Keratinocyte (primary cell): ENCODE data around the gene TDRKH. TPM values are rescaled to one million over a fixed set of nuclear protein-coding genes. Genes with fewer than 3 reads are reported as not detected.

Experiments
- DNase-seq: peaks from one replicate; pipeline ENCODE4 v3.0.0-alpha.2; 2011; ENCODE audit warnings: low read depth, missing footprints, low spot score
- FAIRE-seq: peaks from 2 replicates; lab custom pipeline; 2011; peaks lifted over from hg19 to GRCh38; lab: Jason Lieb, UNC
- H2AFZ ChIP-seq: 2 replicates; pipeline ENCODE4 v1.6.0; 2012; ENCODE audit warnings: low read length, control low read depth, inconsistent platforms; ENCODE audit not compliant: control insufficient read depth
- H3K27ac ChIP-seq: 2 replicates; pipeline ENCODE4 v1.5.1; 2011; ENCODE audit warnings: low read length; ENCODE audit not compliant: control insufficient read depth, insufficient read depth
- H3K27me3 ChIP-seq: 3 replicates; pipeline ENCODE4 v1.6.0; 2011; ENCODE audit warnings: low read length; ENCODE audit not compliant: control insufficient read depth, insufficient read depth; ENCODE audit errors: extremely low read depth
- H3K36me3 ChIP-seq, 2 experiments: 2 replicates in 1 of 2; 3 replicates in 1 of 2; pipeline ENCODE4 v1.5.1; 2011; ENCODE audit warnings: low read length in 2 of 2, mild to moderate bottlenecking in 1 of 2; ENCODE audit not compliant: control insufficient read depth in 2 of 2, insufficient read depth in 2 of 2; ENCODE audit errors: extremely low read depth in 1 of 2
- H3K4me1 ChIP-seq: 3 replicates; pipeline ENCODE4 v1.5.1; 2011; ENCODE audit warnings: low read length; ENCODE audit not compliant: control insufficient read depth, insufficient read depth; ENCODE audit errors: extremely low read depth
- H3K4me2 ChIP-seq: 3 replicates; pipeline ENCODE4 v1.6.0; 2011; ENCODE audit warnings: low read depth, low read length; ENCODE audit not compliant: control insufficient read depth, insufficient read depth; ENCODE audit errors: extremely low read depth
- H3K4me3 ChIP-seq, 3 experiments: fragments of 200-600 bp in 1 of 3; sonication (generic) in 1 of 3; 2 replicates in 2 of 3; 3 replicates in 1 of 3; pipeline ENCODE4 v1.5.1; 2011 to 2016; ENCODE audit warnings: low read length in 3 of 3, mild to moderate bottlenecking in 3 of 3, control low read depth in 2 of 3, inconsistent platforms in 1 of 3, low read depth in 1 of 3, mixed read lengths in 1 of 3, mixed run types in 1 of 3, moderate library complexity in 1 of 3; ENCODE audit not compliant: control insufficient read depth in 2 of 3, insufficient read depth in 2 of 3; ENCODE audit errors: extremely low read depth in 1 of 3
- H3K79me2 ChIP-seq: 2 replicates; pipeline ENCODE4 v1.6.0; 2012; ENCODE audit warnings: low read length; ENCODE audit not compliant: control insufficient read depth, insufficient read depth
- H3K9ac ChIP-seq: 3 replicates; pipeline ENCODE4 v1.6.0; 2011; ENCODE audit warnings: low read length; ENCODE audit not compliant: control insufficient read depth, insufficient read depth; ENCODE audit errors: extremely low read depth
- H3K9me1 ChIP-seq: 3 replicates; pipeline ENCODE4 v1.6.0; 2011; ENCODE audit warnings: low read length; ENCODE audit not compliant: control insufficient read depth, insufficient read depth; ENCODE audit errors: extremely low read depth
- H3K9me3 ChIP-seq: 2 replicates; pipeline ENCODE4 v1.5.1; 2012; ENCODE audit warnings: low read depth, low read length; ENCODE audit not compliant: control insufficient read depth
- H4K20me1 ChIP-seq: 3 replicates; pipeline ENCODE4 v1.6.0; 2011; ENCODE audit warnings: low read length; ENCODE audit not compliant: control insufficient read depth, insufficient read depth; ENCODE audit errors: extremely low read depth
- EZH2 ChIP-seq: IDR thresholded peaks from one replicate; pipeline ENCODE4 v1.6.1; 2012; ENCODE audit warnings: inconsistent platforms, mild to moderate bottlenecking, low read length, moderate library complexity
- dilution Hi-C: fragments of 300-500 bp; cut with MboI; formaldehyde crosslinking; loops from one replicate; pipeline ENCODE4 v1.7.0; 2020; ENCODE audit warnings: low sequenced_read_pairs; ENCODE audit not compliant: extremely low pct_ligation_motif_present
- polyA plus RNA-seq, 5 experiments: library from polyadenylated mRNA; depleted of rRNA in 3 of 5; stranded (reverse) in 3 of 5; stranded (forward) in 1 of 5; unstranded in 1 of 5; fragments of >200 nt; gene quantifications; 1 replicate in 1 of 5; 2 replicates in 3 of 5; 3 replicates in 1 of 5; pipeline versions ENCODE4 v1.2.1 to v1.2.3, GENCODE V29; 2011 to 2012; ENCODE audit warnings: missing spikeins in 2 of 5, low read depth in 1 of 5, low replicate concordance in 1 of 5
- TF ChIP-seq, protein P1 (sequence below), 3 experiments: IDR thresholded peaks in 1 of 3; conservative IDR thresholded peaks in 1 of 3; optimal IDR thresholded peaks in 1 of 3; 2 replicates in 2 of 3; 3 replicates in 1 of 3; pipeline versions ENCODE3 to v1.5.1; 2011; ENCODE audit warnings: low read length in 3 of 3, mild to moderate bottlenecking in 3 of 3, moderate library complexity in 2 of 3, control low read depth in 1 of 3, inconsistent platforms in 1 of 3; ENCODE audit not compliant: insufficient read depth in 2 of 3; ENCODE audit errors: extremely low read depth in 1 of 3

TDRKH gene
- polyA plus RNA-seq, 1 donor (not counting 4 experiments of a cell fraction or from before 2014, with no cell fraction given) = 9.7 TPM

GRCh38 chr1:151838222-151839081 is 48.2 kb upstream of the TDRKH start:
- DNase-seq (no peak), FAIRE-seq (no peak)
- Histone ChIP-seq H4K20me1 (no peaks in the 10 kb centered on the region), H3K4me3 (no peak overlapping the region), H3K9me1 (peaks cover 2% of the 10 kb centered on the region), H2AFZ (no peak overlapping the region), H3K27ac (no peak overlapping the region), H3K9me3 (no peaks in the 10 kb centered on the region), H3K4me1 (peaks cover 31% of the 10 kb centered on the region), H3K79me2 (no peaks in the 10 kb centered on the region), H3K27me3 (no peaks in the 10 kb centered on the region), H3K36me3 (no peaks in the 10 kb centered on the region), H3K9ac (no peak overlapping the region), H3K4me2 (no peak overlapping the region)
- TF ChIP-seq, protein P1, sequence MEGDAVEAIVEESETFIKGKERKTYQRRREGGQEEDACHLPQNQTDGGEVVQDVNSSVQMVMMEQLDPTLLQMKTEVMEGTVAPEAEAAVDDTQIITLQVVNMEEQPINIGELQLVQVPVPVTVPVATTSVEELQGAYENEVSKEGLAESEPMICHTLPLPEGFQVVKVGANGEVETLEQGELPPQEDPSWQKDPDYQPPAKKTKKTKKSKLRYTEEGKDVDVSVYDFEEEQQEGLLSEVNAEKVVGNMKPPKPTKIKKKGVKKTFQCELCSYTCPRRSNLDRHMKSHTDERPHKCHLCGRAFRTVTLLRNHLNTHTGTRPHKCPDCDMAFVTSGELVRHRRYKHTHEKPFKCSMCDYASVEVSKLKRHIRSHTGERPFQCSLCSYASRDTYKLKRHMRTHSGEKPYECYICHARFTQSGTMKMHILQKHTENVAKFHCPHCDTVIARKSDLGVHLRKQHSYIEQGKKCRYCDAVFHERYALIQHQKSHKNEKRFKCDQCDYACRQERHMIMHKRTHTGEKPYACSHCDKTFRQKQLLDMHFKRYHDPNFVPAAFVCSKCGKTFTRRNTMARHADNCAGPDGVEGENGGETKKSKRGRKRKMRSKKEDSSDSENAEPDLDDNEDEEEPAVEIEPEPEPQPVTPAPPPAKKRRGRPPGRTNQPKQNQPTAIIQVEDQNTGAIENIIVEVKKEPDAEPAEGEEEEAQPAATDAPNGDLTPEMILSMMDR (optimal IDR thresholded peaks at IDR 0.05 in 1 of 3, IDR thresholded peaks at IDR 0.05 in 1 of 3, conservative IDR thresholded peaks at IDR 0.05 in 1 of 3; ENCODE audit: extremely low read depth in 1 of 3, insufficient read depth in 2 of 3, low read length in 3 of 3) = no peak
- no peak for TF ChIP-seq EZH2
- dilution Hi-C loops = no loop called here

DNA sequence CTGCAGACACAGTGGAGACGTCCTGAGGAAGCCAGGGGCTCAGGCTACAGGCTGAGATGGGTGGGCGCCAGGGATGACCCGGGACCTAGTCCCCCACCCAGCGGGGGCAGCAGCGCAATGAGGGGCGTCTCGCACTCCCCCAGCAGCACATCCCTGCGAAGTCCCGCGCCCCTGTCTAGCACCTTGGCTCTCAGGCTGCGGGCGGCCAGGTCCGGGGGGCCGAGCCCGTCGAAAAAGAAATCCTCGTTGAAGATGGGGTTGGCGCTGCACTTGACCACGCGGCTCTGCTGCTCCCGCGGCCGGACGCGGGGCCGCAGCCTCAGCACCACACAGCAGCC is 47.6 kb upstream of the TDRKH start:
- DNase-seq (no peak), FAIRE-seq (no peak)
- no peak overlapping the region for H3K9ac ChIP-seq
- no peak overlapping the region for H3K27ac ChIP-seq
- no peak overlapping the region for H3K4me3 ChIP-seq
- peaks cover 31% of the 10 kb centered on the region for H3K4me1 ChIP-seq
- no peak for TF ChIP-seq EZH2
- TF ChIP-seq, protein P1 (optimal IDR thresholded peaks at IDR 0.05 in 1 of 3, IDR thresholded peaks at IDR 0.05 in 1 of 3, conservative IDR thresholded peaks at IDR 0.05 in 1 of 3; ENCODE audit: extremely low read depth in 1 of 3, insufficient read depth in 2 of 3, low read length in 3 of 3) = no peak
- dilution Hi-C loops = no loop called here
- H3K9me1 ChIP-seq = peaks cover 2% of the 10 kb centered on the region
- H3K36me3 ChIP-seq = no peaks in the 10 kb centered on the region
- no peaks in the 10 kb centered on the region for H3K79me2 ChIP-seq
- H3K27me3 ChIP-seq = no peaks in the 10 kb centered on the region
- no peak overlapping the region for H2AFZ ChIP-seq
- H4K20me1 ChIP-seq = no peaks in the 10 kb centered on the region
- no peaks in the 10 kb centered on the region for H3K9me3 ChIP-seq
- H3K4me2 ChIP-seq = no peak overlapping the region
